ENCODE results near the gene NECTIN2.
A peak's percentile ranks its signal among the peaks of the same experiment; 100 is the strongest.
"Not testable (repeated sequence)": the region's sequence is repeated elsewhere in the genome, so short reads cannot be mapped to it uniquely, and the experiment has no call there.

The NECTIN2 gene

GRCh38 chr19:44887648-44888047 lies 41.6 kb downstream of the NECTIN2 start:
- FAIRE-seq: no peak

- not testable (repeated sequence) for FAIRE-seq
Observed at GRCh38 chr19:44888335-44888734, 42.2 kb downstream of the NECTIN2 start.

GRCh38 chr19:44889830-44890365 lies 43.8 kb downstream of the NECTIN2 start:
- FAIRE-seq: no peak

- FAIRE-seq: peak; percentile 99
Observed at GRCh38 chr19:44890366-44891015, 44.4 kb downstream of the NECTIN2 start.

GRCh38 chr19:44891016-44891882 lies 45.2 kb downstream of the NECTIN2 start, which contains the start of gene TOMM40:
TOMM40 (plus strand) TSS chr19:44891254; CDS start chr19:44891416, 162 bp downstream.
- FAIRE-seq: no peak

- FAIRE-seq: no peak
Observed at GRCh38 chr19:44892932-44893331, 46.8 kb downstream of the NECTIN2 start.

GRCh38 chr19:44893332-44894051 lies 47.4 kb downstream of the NECTIN2 start:
- FAIRE-seq: no peak

- no peak for FAIRE-seq
Observed at GRCh38 chr19:44894052-44894400, 47.9 kb downstream of the NECTIN2 start.

- no peak for FAIRE-seq
Observed at GRCh38 chr19:44894946-44895345, 48.8 kb downstream of the NECTIN2 start.

- FAIRE-seq: no peak
Observed at GRCh38 chr19:44897835-44898234, 51.7 kb downstream of the NECTIN2 start.

GRCh38 chr19:44900328-44901244 lies 54.5 kb downstream of the NECTIN2 start:
- no peak for FAIRE-seq

GRCh38 chr19:44903216-44903601 lies 57.1 kb downstream of the NECTIN2 start:
- no peak for FAIRE-seq

GRCh38 chr19:44903602-44904425 lies 57.7 kb downstream of the NECTIN2 start:
- FAIRE-seq: no peak

GRCh38 chr19:44904426-44904994 lies 58.4 kb downstream of the NECTIN2 start:
- no peak for FAIRE-seq

- no peak for FAIRE-seq
Observed at GRCh38 chr19:44905437-44906160, 59.5 kb downstream of the NECTIN2 start, which contains the start of gene APOE. APOE (plus strand) TSS chr19:44905796; CDS start chr19:44906625, 829 bp downstream.

- no peak for FAIRE-seq
Observed at GRCh38 chr19:44907613-44908012, 61.5 kb downstream of the NECTIN2 start.

- FAIRE-seq: no peak
Observed at GRCh38 chr19:44908074-44908835, 62.2 kb downstream of the NECTIN2 start.

GRCh38 chr19:44908836-44909261 lies 62.8 kb downstream of the NECTIN2 start:
- no peak for FAIRE-seq

- FAIRE-seq: no peak
Observed at GRCh38 chr19:44909775-44910174, 63.7 kb downstream of the NECTIN2 start.
